ENCODE measurements around the gene TMX4.
"Not testable (repeated sequence)": the region's sequence is repeated elsewhere in the genome, so short reads cannot be mapped to it uniquely, and the experiment has no call there.

The TMX4 gene

GRCh38 chr20:8019246-8019997, at the start of gene TMX4:
Gene TMX4, minus strand, starts transcription at chr20:8019761. Its CDS starts 148 bp downstream, at chr20:8019613.
- peak; percentile 71 to 84 for DNase-seq (ENCODE audit: low read depth in 1 of 2, low spot score in 1 of 2)

DNA sequence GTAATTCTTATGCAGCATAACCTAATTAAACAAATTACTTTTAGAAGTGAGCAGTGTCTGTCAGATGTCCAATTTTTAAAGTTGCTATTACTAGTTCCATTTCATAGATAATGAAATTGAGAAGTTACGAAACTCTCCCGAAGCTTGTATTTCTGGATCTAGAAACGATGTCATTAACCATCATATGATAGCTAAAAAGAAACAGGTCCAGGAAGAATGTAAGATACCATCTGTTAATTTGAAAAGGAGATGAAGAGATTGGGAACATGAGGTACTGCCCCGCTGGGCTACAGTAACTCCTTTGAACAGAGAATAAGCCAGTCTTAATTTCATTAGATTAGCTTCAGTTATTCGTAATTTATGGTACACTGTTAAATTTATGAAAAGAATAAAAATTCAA, 47.5 kb upstream of the TMX4 start:
- DNase-seq (ENCODE audit: low read depth in 1 of 2, low spot score in 1 of 2) = no peak

GRCh38 chr20:8066662-8067061, 47.1 kb upstream of the TMX4 start:
- no peak for DNase-seq (ENCODE audit: low read depth in 1 of 2, low spot score in 1 of 2)

DNA sequence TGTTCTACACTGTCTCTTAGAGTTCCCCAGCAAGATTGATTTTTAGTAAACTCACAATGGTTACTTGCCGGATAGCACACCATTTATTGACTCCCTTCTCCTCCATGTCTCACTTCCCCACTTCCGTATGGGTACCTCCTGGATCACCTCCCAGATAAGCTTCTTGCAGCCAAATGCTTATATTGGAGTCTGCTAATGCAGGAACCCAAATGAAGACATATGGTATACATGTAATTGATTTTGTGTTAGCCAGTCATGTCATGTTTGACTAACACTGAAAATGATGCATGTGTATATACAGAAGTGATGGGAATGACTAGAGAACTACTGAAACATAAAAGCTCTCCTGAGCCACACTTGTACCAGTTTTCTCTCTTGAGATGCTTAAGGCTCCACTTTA, 46.1 kb upstream of the TMX4 start:
- no peak for DNase-seq (ENCODE audit: low read depth in 1 of 2, low spot score in 1 of 2)

GRCh38 chr20:8062756-8063155, 43.2 kb upstream of the TMX4 start:
- DNase-seq (ENCODE audit: low read depth in 1 of 2, low spot score in 1 of 2) = no peak

GRCh38 chr20:8061861-8062518, 42.4 kb upstream of the TMX4 start:
- no peak for DNase-seq (ENCODE audit: low read depth in 1 of 2, low spot score in 1 of 2)

DNA sequence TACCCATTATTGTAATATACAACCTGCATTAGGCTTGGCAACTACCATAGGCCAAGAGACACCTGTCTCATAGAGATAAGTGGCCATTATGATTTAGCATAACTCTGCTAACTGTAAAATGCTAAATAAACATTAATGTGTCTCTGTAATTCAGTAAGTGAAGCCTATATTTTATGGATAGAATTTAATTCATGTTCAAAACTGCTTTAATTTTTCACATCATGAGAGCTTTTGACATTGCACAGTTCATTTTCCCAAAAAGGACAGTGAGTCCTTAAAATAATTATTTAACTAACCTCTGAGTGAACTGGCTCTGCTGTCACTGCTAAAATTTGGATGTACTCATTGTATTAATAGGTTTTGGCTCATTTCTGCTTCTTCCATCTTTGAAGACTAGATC, 41.4 kb upstream of the TMX4 start:
- no peak for DNase-seq (ENCODE audit: low read depth in 1 of 2, low spot score in 1 of 2)

DNA sequence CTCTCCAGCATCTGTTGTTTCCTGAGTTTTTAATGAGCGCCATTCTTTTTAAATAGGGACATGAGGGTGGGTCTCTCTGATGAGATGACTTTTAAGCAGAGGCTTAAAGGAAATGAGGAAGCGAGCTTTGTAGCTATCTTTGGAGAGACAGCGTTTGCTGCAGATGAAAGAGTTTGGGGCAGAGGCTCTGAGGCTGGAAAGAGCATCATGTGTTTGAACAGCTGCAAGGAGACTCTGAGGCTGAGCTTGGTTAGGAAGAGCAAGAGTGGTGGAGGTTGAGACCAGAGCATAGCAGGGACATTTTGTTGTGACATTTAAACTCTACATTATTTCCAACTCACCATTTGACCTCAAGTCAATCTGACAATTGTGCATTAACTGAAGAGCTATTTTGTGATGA, 38.3 kb upstream of the TMX4 start:
- DNase-seq (ENCODE audit: low read depth in 1 of 2, low spot score in 1 of 2) = no peak

DNA sequence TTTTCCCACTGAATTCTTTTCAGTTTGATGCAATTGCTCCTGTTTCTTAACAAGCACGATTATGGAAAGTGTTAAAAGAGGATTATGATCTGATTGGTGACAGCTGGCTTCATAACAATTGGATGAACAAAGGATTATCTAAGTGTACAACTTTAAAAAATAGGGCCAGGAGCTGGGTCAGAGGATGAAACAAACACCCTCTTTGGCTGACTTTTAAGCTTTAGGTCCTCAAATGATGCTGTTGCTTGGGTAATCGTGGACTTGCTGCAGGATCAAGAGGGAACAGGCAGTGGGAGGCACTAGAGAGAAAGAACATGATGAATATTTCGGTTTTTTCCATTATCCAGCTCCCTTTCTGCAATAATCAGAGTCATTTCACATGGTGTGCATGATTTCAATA, 35.5 kb upstream of the TMX4 start:
- DNase-seq (ENCODE audit: low read depth in 1 of 2, low spot score in 1 of 2) = no peak

DNA sequence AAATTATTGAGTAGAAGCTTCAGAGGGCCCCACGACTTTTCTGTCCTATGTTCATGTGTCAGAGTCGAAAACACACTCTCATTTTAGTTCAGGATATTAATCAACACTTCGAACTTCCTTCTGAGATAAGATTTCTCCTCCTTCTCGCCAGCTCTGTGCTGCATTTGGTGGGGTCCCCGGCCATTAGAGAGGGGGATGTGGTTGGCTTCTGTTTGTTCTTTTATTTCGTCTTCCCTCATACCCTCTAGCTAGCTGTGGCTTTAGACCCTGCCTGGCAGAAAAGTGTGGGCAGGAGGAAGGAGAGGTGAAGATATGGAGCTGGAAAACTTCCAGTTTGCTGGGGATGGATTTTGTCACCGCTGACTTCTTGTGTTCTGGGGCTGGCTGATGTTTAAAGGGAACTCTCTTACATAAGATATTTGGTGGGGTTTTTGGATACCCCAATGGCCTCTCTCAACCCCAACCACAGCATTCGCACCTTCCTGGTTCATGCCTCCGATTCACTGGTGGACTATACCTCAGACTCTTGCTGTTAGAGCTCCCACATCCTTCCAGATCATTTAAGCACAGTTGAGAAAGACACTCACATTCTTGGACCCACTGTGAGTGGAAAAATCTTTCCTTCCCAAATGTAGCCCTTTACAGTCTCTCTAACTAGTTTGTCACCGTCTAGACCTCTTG, 30.7 kb upstream of the TMX4 start:
- no peak for DNase-seq (ENCODE audit: low read depth in 1 of 2, low spot score in 1 of 2)

DNA sequence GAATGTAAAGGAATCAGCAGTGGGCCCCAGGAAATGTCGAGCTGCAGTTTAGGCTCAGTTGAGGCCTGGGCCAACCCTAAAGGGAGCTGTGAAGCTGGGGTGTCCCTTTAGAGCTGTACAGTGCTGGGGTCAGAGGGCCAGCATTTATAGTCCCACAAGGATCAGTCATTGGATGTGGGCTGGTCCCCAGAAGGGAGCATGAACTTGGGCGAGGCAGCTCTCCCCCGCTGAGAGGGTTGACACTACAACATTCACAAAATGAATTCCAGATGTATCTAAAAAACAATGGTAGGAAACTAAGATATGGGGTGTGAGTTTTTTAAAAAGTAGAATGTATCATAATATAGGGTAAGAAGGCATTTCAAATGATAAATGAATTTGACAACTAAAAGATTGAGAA, 29.7 kb upstream of the TMX4 start:
- no peak for DNase-seq (ENCODE audit: low read depth in 1 of 2, low spot score in 1 of 2)

DNA sequence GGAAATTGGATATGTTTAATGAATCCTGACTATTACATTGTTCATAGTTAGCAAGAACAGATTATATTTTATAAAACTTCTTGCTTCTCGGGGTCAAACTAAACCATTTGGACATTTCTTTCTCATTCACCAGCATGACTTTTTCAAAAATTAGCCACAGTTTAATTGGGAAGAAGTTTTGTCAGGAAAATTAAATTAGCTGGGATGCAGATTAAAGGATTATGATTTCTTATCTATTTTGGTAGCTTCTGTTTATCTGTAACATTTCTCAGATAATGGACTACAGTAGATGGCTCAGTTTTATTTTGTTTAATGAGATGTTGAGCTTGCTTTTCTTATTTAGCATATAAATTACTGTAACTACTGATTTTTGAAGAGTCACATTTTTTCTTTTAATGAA, 26.4 kb upstream of the TMX4 start:
- no peak for DNase-seq (ENCODE audit: low read depth in 1 of 2, low spot score in 1 of 2)

DNA sequence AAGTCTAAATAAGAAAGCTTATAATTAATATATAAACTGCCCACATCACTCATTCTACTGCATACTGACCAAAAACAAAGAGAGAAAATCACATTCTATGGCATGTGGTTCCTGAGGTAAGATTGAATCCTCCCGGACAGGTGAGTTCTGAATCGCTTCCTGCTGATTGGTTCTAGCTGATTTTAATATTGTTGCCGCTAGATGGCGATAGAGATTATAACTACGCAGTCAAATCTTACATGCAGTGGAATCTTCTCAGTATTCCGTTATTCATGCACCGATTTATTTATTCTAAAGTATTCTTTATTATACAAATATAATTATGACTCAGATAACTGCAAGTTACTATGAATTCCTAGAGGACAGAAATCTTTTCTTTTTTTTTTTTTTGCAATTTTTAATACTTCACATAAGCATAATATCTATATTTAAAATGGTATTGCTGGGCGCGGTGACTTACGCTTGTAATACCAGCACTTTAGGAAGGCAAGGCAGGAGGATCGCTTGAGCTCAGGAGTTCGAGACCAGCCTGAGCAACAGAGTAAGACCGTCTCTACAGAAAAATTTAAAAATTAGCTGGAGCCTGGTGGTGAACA, 24.2 kb upstream of the TMX4 start:
- DNase-seq (ENCODE audit: low read depth in 1 of 2, low spot score in 1 of 2) = peak in 1 of 2 donors; percentile 50

- no peak for DNase-seq (ENCODE audit: low read depth in 1 of 2, low spot score in 1 of 2)
Measured at GRCh38 chr20:8039042-8039441, 19.5 kb upstream of the TMX4 start.

DNA sequence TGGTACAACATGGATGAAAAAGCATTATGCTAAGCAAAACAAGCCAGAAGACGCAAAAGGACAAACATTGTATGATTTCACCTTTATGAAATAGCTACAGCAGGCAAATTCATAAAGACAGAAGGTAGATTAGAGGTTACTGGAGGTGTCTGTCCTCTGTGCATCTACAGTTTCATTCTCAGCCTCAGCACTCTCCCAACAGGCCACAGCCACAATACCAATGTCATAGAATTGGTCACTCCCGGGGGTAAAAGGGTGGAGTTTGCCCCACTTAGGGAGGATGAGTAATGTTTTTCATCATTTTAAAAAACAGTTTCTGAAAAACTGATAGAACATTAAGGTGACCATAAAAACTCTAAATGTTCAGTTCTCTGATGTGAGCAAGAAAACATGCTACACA, 17.2 kb upstream of the TMX4 start:
- no peak for DNase-seq (ENCODE audit: low read depth in 1 of 2, low spot score in 1 of 2)

GRCh38 chr20:8033151-8033841, 13.7 kb upstream of the TMX4 start:
- DNase-seq (ENCODE audit: low read depth in 1 of 2, low spot score in 1 of 2) = no peak

DNA sequence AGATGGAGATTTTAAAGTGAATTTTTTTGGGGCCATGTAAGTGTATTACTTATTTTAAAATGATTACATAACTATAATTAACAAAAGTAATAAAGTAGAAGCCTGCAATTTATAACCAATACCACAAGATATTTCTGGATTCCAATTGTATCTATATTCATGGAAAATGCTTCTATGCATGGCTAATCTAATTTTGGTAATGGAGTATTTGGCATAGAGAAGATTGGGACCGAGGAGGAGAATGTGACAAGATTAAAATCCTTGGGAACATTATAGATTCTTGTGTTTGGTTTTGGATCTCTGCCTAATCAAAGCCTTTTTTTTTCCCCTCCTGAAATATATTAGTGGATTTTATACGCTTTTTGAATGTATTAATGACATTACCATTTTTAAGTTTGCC, 12.9 kb upstream of the TMX4 start:
- no peak for DNase-seq (ENCODE audit: low read depth in 1 of 2, low spot score in 1 of 2)

DNA sequence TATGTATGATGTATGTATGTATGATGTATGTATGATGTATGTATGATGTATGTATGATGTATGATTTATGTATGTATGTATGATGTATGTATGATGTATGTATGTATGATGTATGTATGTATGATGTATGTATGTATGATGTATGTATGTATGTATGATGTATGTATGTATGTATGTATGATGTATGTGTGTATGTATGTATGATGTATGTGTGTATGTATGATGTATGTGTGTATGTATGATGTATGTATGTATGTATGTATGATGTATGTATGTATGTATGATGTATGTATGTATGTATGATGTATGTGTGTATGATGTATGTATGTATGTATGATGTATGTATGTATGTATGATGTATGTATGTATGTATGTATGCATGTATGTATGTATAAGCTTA, 12.0 kb upstream of the TMX4 start:
- DNase-seq (ENCODE audit: low read depth in 1 of 2, low spot score in 1 of 2) = not testable (repeated sequence)

GRCh38 chr20:8021541-8022269, 2.1 kb upstream of the TMX4 start:
- DNase-seq (ENCODE audit: low read depth in 1 of 2, low spot score in 1 of 2) = no peak

GRCh38 chr20:8020314-8021079, 936 bp upstream of the TMX4 start:
- no peak for DNase-seq (ENCODE audit: low read depth in 1 of 2, low spot score in 1 of 2)

All from activated CD4-positive, alpha-beta T cell treated with anti-CD3 and anti-CD28 coated beads, Interleukin-2, amount 50 U/mL, for 24 hours (primary cell).